Nephron progenitor cell (in vitro differentiated cells): ENCODE measurements around the gene SULT2B1.

Experiments
- DNase-seq: peaks from one replicate; pipeline ENCODE4 v3.0.0; 2021
- H3K27ac Mint-ChIP-seq: 2 replicates; pipeline ENCODE4 v1.8.0; 2021; ENCODE audit warnings: mild to moderate bottlenecking, moderate library complexity, mixed read lengths
- H3K27me3 Mint-ChIP-seq: 2 replicates; pipeline ENCODE4 v1.8.0; 2021; ENCODE audit warnings: mild to moderate bottlenecking, low read depth, mixed read lengths; ENCODE audit not compliant: poor library complexity
- H3K36me3 Mint-ChIP-seq: 2 replicates; pipeline ENCODE4 v1.8.0; 2021; ENCODE audit warnings: low read depth, mixed read lengths
- H3K4me1 Mint-ChIP-seq: 2 replicates; pipeline ENCODE4 v1.8.0; 2021; ENCODE audit warnings: mixed read lengths
- H3K4me3 Mint-ChIP-seq: 2 replicates; pipeline ENCODE4 v1.8.0; 2021; ENCODE audit warnings: mild to moderate bottlenecking, moderate library complexity, mixed read lengths
- H3K9me3 Mint-ChIP-seq: 2 replicates; pipeline ENCODE4 v1.8.0; 2021; ENCODE audit warnings: mild to moderate bottlenecking, moderate library complexity, mixed read lengths
- CTCF ChIP-seq: fragments of 200-600 bp; sonication (generic); IDR thresholded peaks from 2 replicates; pipeline ENCODE4 v1.5.0; 2021; ENCODE audit warnings: antibody characterized with exemption

The SULT2B1 gene

GRCh38 chr19:48560095-48560530 lies 8.1 kb downstream of the SULT2B1 start:
- DNase-seq = no peak
- Mint-ChIP-seq H3K9me3 (no peaks in the 10 kb centered on the region), H3K4me3 (no peak overlapping the region), H3K4me1 (peaks cover 34% of the 10 kb centered on the region), H3K27me3 (peaks cover 9% of the 10 kb centered on the region), H3K36me3 (no peaks in the 10 kb centered on the region), H3K27ac (no peak overlapping the region)
- no peak for TF ChIP-seq CTCF

- H3K9me3 Mint-ChIP-seq = no peaks in the 10 kb centered on the region
- H3K27ac Mint-ChIP-seq = no peak overlapping the region
- H3K36me3 Mint-ChIP-seq = no peaks in the 10 kb centered on the region
- no peak overlapping the region for H3K4me3 Mint-ChIP-seq
- peaks cover 25% of the 10 kb centered on the region for H3K4me1 Mint-ChIP-seq
- TF ChIP-seq CTCF = no peak
- peaks cover 12% of the 10 kb centered on the region for H3K27me3 Mint-ChIP-seq
- no peak for DNase-seq
Measured at GRCh38 chr19:48561412-48561811, 9.4 kb downstream of the SULT2B1 start.

- no peak for DNase-seq
Measured at GRCh38 chr19:48565090-48565489, 13.1 kb downstream of the SULT2B1 start.

GRCh38 chr19:48568345-48568886 lies 16.4 kb downstream of the SULT2B1 start:
- Mint-ChIP-seq H3K9me3 (no peaks in the 10 kb centered on the region), H3K27me3 (peaks cover 21% of the 10 kb centered on the region), H3K4me1 (peaks cover 63% of the 10 kb centered on the region), H3K36me3 (no peaks in the 10 kb centered on the region), H3K4me3 (peak overlapping the region; percentile 69), H3K27ac (no peak overlapping the region)
- TF ChIP-seq CTCF = no peak
- peak; percentile 39 for DNase-seq

More at GRCh38 chr19:48565090-48565489, 13.1 kb downstream of the SULT2B1 start:
- Mint-ChIP-seq H3K9me3 (no peaks in the 10 kb centered on the region), H3K27ac (no peak overlapping the region), H3K36me3 (no peaks in the 10 kb centered on the region), H3K4me3 (no peak overlapping the region), H3K27me3 (peaks cover 17% of the 10 kb centered on the region), H3K4me1 (peaks cover 39% of the 10 kb centered on the region)
- no peak for TF ChIP-seq CTCF

- Mint-ChIP-seq H3K27me3 (peaks cover 24% of the 10 kb centered on the region), H3K27ac (peak overlapping the region; percentile 54), H3K9me3 (no peaks in the 10 kb centered on the region), H3K36me3 (no peaks in the 10 kb centered on the region), H3K4me1 (peaks cover 72% of the 10 kb centered on the region), H3K4me3 (no peak overlapping the region)
- DNase-seq = no peak
- TF ChIP-seq CTCF = no peak
Measured at GRCh38 chr19:48569814-48570213, 17.8 kb downstream of the SULT2B1 start.

- Mint-ChIP-seq H3K9me3 (no peaks in the 10 kb centered on the region), H3K27ac (no peak overlapping the region), H3K4me1 (peaks cover 67% of the 10 kb centered on the region), H3K4me3 (no peak overlapping the region), H3K36me3 (no peaks in the 10 kb centered on the region), H3K27me3 (peaks cover 20% of the 10 kb centered on the region)
- no peak for DNase-seq
- no peak for TF ChIP-seq CTCF
Measured at GRCh38 chr19:48571378-48572162, 19.6 kb downstream of the SULT2B1 start.
